ENCODE results near the gene RBM20.

The RBM20 gene

GRCh38 chr10:110625951-110626855 lies 17.9 kb upstream of the RBM20 start:
- TF ChIP-seq EZH2phosphoT487 (IDR thresholded peaks at IDR 0.05; ENCODE audit: low read length) = no peak
- no peak for TF ChIP-seq CTCF (IDR thresholded peaks at IDR 0.05; ENCODE audit: low read length)
- no peak for TF ChIP-seq EZH2 (optimal IDR thresholded peaks at IDR 0.05; ENCODE audit: low read depth, low read length)
- no peaks in the 10 kb centered on the region for H3K79me2 ChIP-seq (ENCODE audit: low read length)
- no peak overlapping the region for H3K9ac ChIP-seq (ENCODE audit: low read length)
- H3K4me2 ChIP-seq (ENCODE audit: low read depth, low read length) = no peak overlapping the region
- no peaks in the 10 kb centered on the region for H3K4me1 ChIP-seq (ENCODE audit: low read length)
- no peak overlapping the region for H2AFZ ChIP-seq (ENCODE audit: low read length)
- H3K9me3 ChIP-seq (replicated peaks; ENCODE audit: insufficient read depth, low read length) = no peaks in the 10 kb centered on the region
- no peak overlapping the region for H3K4me3 ChIP-seq (ENCODE audit: low read length)
- no peak for DNase-seq
- H4K20me1 ChIP-seq (ENCODE audit: insufficient read depth, low read length) = no peaks in the 10 kb centered on the region
- no peaks in the 10 kb centered on the region for H3K36me3 ChIP-seq (replicated peaks; ENCODE audit: insufficient read depth, low read length)
- no peaks in the 10 kb centered on the region for H3K27me3 ChIP-seq (replicated peaks; ENCODE audit: insufficient read depth, low read length)
- H3K9me2 ChIP-seq (replicated peaks; ENCODE audit: insufficient read depth, low read length) = no peaks in the 10 kb centered on the region
- no peaks in the 10 kb centered on the region for H3F3A ChIP-seq (ENCODE audit: insufficient read depth, low read length)
- no peak overlapping the region for H3K27ac ChIP-seq (ENCODE audit: low read length)

- H3K9me3 ChIP-seq (replicated peaks; ENCODE audit: insufficient read depth, low read length) = no peaks in the 10 kb centered on the region
- H3K9me2 ChIP-seq (replicated peaks; ENCODE audit: insufficient read depth, low read length) = no peaks in the 10 kb centered on the region
- no peaks in the 10 kb centered on the region for H3F3A ChIP-seq (ENCODE audit: insufficient read depth, low read length)
- H3K27me3 ChIP-seq (replicated peaks; ENCODE audit: insufficient read depth, low read length) = no peaks in the 10 kb centered on the region
- no peak overlapping the region for H3K4me3 ChIP-seq (ENCODE audit: low read length)
- H3K4me1 ChIP-seq (ENCODE audit: low read length) = no peaks in the 10 kb centered on the region
- H2AFZ ChIP-seq (ENCODE audit: low read length) = no peak overlapping the region
- no peaks in the 10 kb centered on the region for H3K36me3 ChIP-seq (replicated peaks; ENCODE audit: insufficient read depth, low read length)
- H3K9ac ChIP-seq (ENCODE audit: low read length) = no peak overlapping the region
- no peak for DNase-seq
- no peaks in the 10 kb centered on the region for H3K79me2 ChIP-seq (ENCODE audit: low read length)
- no peak overlapping the region for H3K27ac ChIP-seq (ENCODE audit: low read length)
- H4K20me1 ChIP-seq (ENCODE audit: insufficient read depth, low read length) = no peaks in the 10 kb centered on the region
- no peak overlapping the region for H3K4me2 ChIP-seq (ENCODE audit: low read depth, low read length)
- TF ChIP-seq CTCF (IDR thresholded peaks at IDR 0.05; ENCODE audit: low read length) = no peak
- no peak for TF ChIP-seq EZH2phosphoT487 (IDR thresholded peaks at IDR 0.05; ENCODE audit: low read length)
Observed at GRCh38 chr10:110628161-110628560, 16.0 kb upstream of the RBM20 start.

- Histone ChIP-seq H3K9me3 (replicated peaks; ENCODE audit: insufficient read depth, low read length) (no peaks in the 10 kb centered on the region), H3K27me3 (replicated peaks; ENCODE audit: insufficient read depth, low read length) (no peaks in the 10 kb centered on the region), H4K20me1 (ENCODE audit: insufficient read depth, low read length) (no peaks in the 10 kb centered on the region), H3K4me2 (ENCODE audit: low read depth, low read length) (no peak overlapping the region), H3K4me3 (ENCODE audit: low read length) (no peak overlapping the region), H3K4me1 (ENCODE audit: low read length) (no peaks in the 10 kb centered on the region), H3K9ac (ENCODE audit: low read length) (no peak overlapping the region), H2AFZ (ENCODE audit: low read length) (no peak overlapping the region), H3F3A (ENCODE audit: insufficient read depth, low read length) (no peaks in the 10 kb centered on the region), H3K79me2 (ENCODE audit: low read length) (no peaks in the 10 kb centered on the region), H3K9me2 (replicated peaks; ENCODE audit: insufficient read depth, low read length) (no peaks in the 10 kb centered on the region), H3K27ac (ENCODE audit: low read length) (no peak overlapping the region), H3K36me3 (replicated peaks; ENCODE audit: insufficient read depth, low read length) (no peaks in the 10 kb centered on the region)
- no peak for DNase-seq
- TF ChIP-seq CTCF (IDR thresholded peaks at IDR 0.05; ENCODE audit: low read length) = no peak
- TF ChIP-seq EZH2phosphoT487 (IDR thresholded peaks at IDR 0.05; ENCODE audit: low read length) = no peak
- TF ChIP-seq EZH2 (optimal IDR thresholded peaks at IDR 0.05; ENCODE audit: low read depth, low read length) = no peak
Observed at GRCh38 chr10:110629680-110630191, 14.4 kb upstream of the RBM20 start.

Data from MM.1S (cell line).